K562 (cell line): ENCODE measurements around the gene EFNA5. TPM values are rescaled to one million over a fixed set of nuclear protein-coding genes. Genes with fewer than 3 reads are reported as not detected.

ENCODE experiments used
- ATAC-seq: fragments of 200-7000 bp; cut with Tn5 transposase; 3 replicates; pipeline ENCODE4 v1.9.1; 2020; ENCODE audit warnings: moderate library complexity
- BruUV-seq: library from RNA; stranded (reverse); fragments of 400-500 nt; replicated peaks from 2 replicates; lab custom pipeline; 2021; lab: Mats Ljungman, UMichigan
- CTCF ChIA-PET: fragments of 300-600 bp; formaldehyde crosslinking; extraction: SDS; loops from one replicate; lab custom pipeline; 2021; ENCODE audit warnings: low intra/inter-chr PET ratio; lab: Yijun Ruan, JAX
- POLR2A ChIA-PET: fragments of 300-600, 350-650 bp; sonication (Branson Sonifier 250); formaldehyde crosslinking; extraction: SDS; loops from one replicate; lab custom pipeline; 2021; ENCODE audit warnings: antibody characterized with exemption, inconsistent platforms; lab: Yijun Ruan, JAX
- DNase-seq, 4 experiments: peaks; one replicate each; pipeline versions ENCODE4 v3.0.0 to v3.0.0-alpha.2; 2011 to 2018; ENCODE audit warnings: low spot score in 3 of 4, mixed read lengths in 3 of 4; ENCODE audit errors: extremely low read depth in 1 of 4
- FAIRE-seq: peaks from 2 replicates; lab custom pipeline; 2011; peaks lifted over from hg19 to GRCh38; lab: Jason Lieb, UNC
- H2AFZ ChIP-seq: 2 replicates; pipeline ENCODE4 v1.6.0; 2011; ENCODE audit warnings: low read depth, low read length, control low read depth, inconsistent platforms
- H3K27ac ChIP-seq: fragments of 200-600 bp; 3 replicates; pipeline ENCODE4 v1.8.0; 2011; ENCODE audit warnings: low read depth, mild to moderate bottlenecking, control low read depth, inconsistent platforms, low read length, moderate library complexity, mixed read lengths; ENCODE audit errors: extremely low read depth
- H3K27me3 ChIP-seq, 2 experiments: fragments of 300-600 bp in 1 of 2; 2 replicates in 1 of 2; 3 replicates in 1 of 2; pipeline versions ENCODE4 v1.6.0 to v1.8.0; 2011; ENCODE audit warnings: inconsistent platforms in 2 of 2, low read length in 2 of 2, mild to moderate bottlenecking in 1 of 2, mixed read lengths in 1 of 2, moderate library complexity in 1 of 2; ENCODE audit not compliant: control insufficient read depth in 2 of 2, insufficient read depth in 2 of 2
- H3K36me3 ChIP-seq: fragments of 300-600 bp; 3 replicates; pipeline ENCODE4 v1.8.0; 2011; ENCODE audit warnings: mild to moderate bottlenecking, low read length, inconsistent platforms; ENCODE audit not compliant: control insufficient read depth, insufficient read depth
- H3K4me1 ChIP-seq, 2 experiments: fragments of 200-600 bp in 1 of 2; replicated peaks in 1 of 2; 2 replicates in 1 of 2; 3 replicates in 1 of 2; pipeline versions ENCODE4 v1.5.1 to v1.8.0; 2011; ENCODE audit warnings: inconsistent platforms in 2 of 2, low read length in 2 of 2, mild to moderate bottlenecking in 1 of 2, mixed read lengths in 1 of 2, moderate library complexity in 1 of 2; ENCODE audit not compliant: control insufficient read depth in 2 of 2, insufficient read depth in 2 of 2
- H3K4me2 ChIP-seq: 2 replicates; pipeline ENCODE4 v1.6.1; 2011; ENCODE audit warnings: low read length, control low read depth, inconsistent platforms, mixed read lengths; ENCODE audit not compliant: insufficient read depth
- H3K4me3 ChIP-seq: fragments of 200-600 bp; sonication (generic), shearing (Covaris generic); 2 replicates; pipeline ENCODE4 v1.5.1; 2016; ENCODE audit warnings: control low read depth, inconsistent platforms
- H3K79me2 ChIP-seq: fragments of 200-600 bp; 3 replicates; pipeline ENCODE4 v1.8.0; 2011; ENCODE audit warnings: low read length, inconsistent platforms; ENCODE audit not compliant: control insufficient read depth, insufficient read depth
- H3K9ac ChIP-seq, 2 experiments: 2 replicates each; pipeline versions ENCODE4 v1.6.0 to v1.6.1; 2011; ENCODE audit warnings: low read depth in 2 of 2, low read length in 2 of 2, control low read depth in 1 of 2, inconsistent platforms in 1 of 2, mild to moderate bottlenecking in 1 of 2, mixed read lengths in 1 of 2; ENCODE audit not compliant: insufficient read depth in 1 of 2
- H3K9me1 ChIP-seq: one replicate; pipeline ENCODE4 v1.6.0; 2011; ENCODE audit warnings: inconsistent platforms, mild to moderate bottlenecking, low read length, moderate library complexity; ENCODE audit not compliant: control insufficient read depth, insufficient read depth
- H3K9me3 ChIP-seq: replicated peaks from 2 replicates; pipeline ENCODE4 v1.5.1; 2011; ENCODE audit warnings: low read depth, low read length, inconsistent platforms; ENCODE audit not compliant: control insufficient read depth, insufficient read depth
- H4K20me1 ChIP-seq: replicated peaks from 2 replicates; pipeline ENCODE4 v1.6.1; 2011; ENCODE audit warnings: low read length, inconsistent platforms, mixed read lengths; ENCODE audit not compliant: control insufficient read depth, insufficient read depth
- MCM2 ChIP-seq: fragments of 450-650 bp; IDR thresholded peaks from 2 replicates; pipeline ENCODE4 v1.6.1; 2017; ENCODE audit warnings: low read depth, mild to moderate bottlenecking
- NR2C2 ChIP-seq, 2 experiments: fragments of 200-800 bp in 1 of 2; sonication (Bioruptor generic) in 1 of 2; sonication (generic) in 1 of 2; formaldehyde crosslinking in 1 of 2; IDR thresholded peaks; 2 replicates each; pipeline versions ENCODE4 v1.6.1 to v1.8.0; 2016 to 2022; ENCODE audit warnings: mild to moderate bottlenecking in 1 of 2, missing compliant biosample characterization in 1 of 2, missing genetic modification characterization in 1 of 2, missing genetic modification reagents in 1 of 2
- PCBP1 ChIP-seq: fragments of 200-400 bp; formaldehyde crosslinking; IDR thresholded peaks from 2 replicates; pipeline ENCODE4 v1.6.1; 2018; ENCODE audit warnings: mild to moderate bottlenecking, low read depth, low read length; ENCODE audit not compliant: poor library complexity, severe bottlenecking
- POLR3G ChIP-seq: IDR thresholded peaks from 2 replicates; pipeline ENCODE4 v1.6.1; 2011; ENCODE audit not compliant: insufficient read length, insufficient replicate concordance; ENCODE audit errors: extremely low read depth
- SMAD2 ChIP-seq: fragments of 150-350 bp; IDR thresholded peaks from 2 replicates; pipeline ENCODE4 v1.6.1; 2014; ENCODE audit warnings: low read depth, mild to moderate bottlenecking, low read length
- TCF7 ChIP-seq: sonication (generic); IDR thresholded peaks from 2 replicates; pipeline ENCODE4 v1.6.1; 2016; ENCODE audit warnings: antibody characterized with exemption, borderline replicate concordance
- TGIF2 ChIP-seq: sonication (generic); formaldehyde crosslinking; IDR thresholded peaks from 2 replicates; pipeline ENCODE4 v1.8.1; 2022; ENCODE audit warnings: mild to moderate bottlenecking, missing genetic modification reagents, moderate library complexity
- ZC3H4 ChIP-seq: sonication (generic); formaldehyde crosslinking; IDR thresholded peaks from 2 replicates; pipeline ENCODE4 v1.9.0; 2021; ENCODE audit warnings: missing genetic modification reagents, borderline replicate concordance
- ZKSCAN8 ChIP-seq: fragments of 200-800 bp; sonication (Bioruptor generic); IDR thresholded peaks from 2 replicates; pipeline ENCODE4 v1.6.1; 2016; ENCODE audit warnings: missing genetic modification characterization, missing compliant biosample characterization
- ZNF134 ChIP-seq: fragments of 250-450 bp; sonication (Bioruptor Pico); conservative IDR thresholded peaks from 2 replicates; pipeline ENCODE4 v1.4.0; 2020
- ZNF589 ChIP-seq: fragments of 200-800 bp; sonication (Bioruptor generic); IDR thresholded peaks from 2 replicates; pipeline ENCODE4 v1.6.1; 2016; ENCODE audit warnings: low read depth, missing genetic modification characterization, missing compliant biosample characterization
- ZSCAN29 ChIP-seq: fragments of 450-650 bp; IDR thresholded peaks from 2 replicates; pipeline ENCODE4 v1.6.1; 2017
- WGBS: fragments of 100-300 bp; shearing (Covaris generic); methylation state at CpG from one replicate; pipeline ENCODE4 v1.1.6; 2016; ENCODE audit warnings: low coverage, mixed read lengths; ENCODE audit not compliant: insufficient coverage; ENCODE audit errors: missing lambda C conversion rate; 5-methylcytosine and 5-hydroxymethylcytosine counted together
- in situ Hi-C: fragments of 300-500 bp; cut with MboI; formaldehyde crosslinking; loops from 4 replicates; pipeline ENCODE4 v1.15.0; 2018; ENCODE audit warnings: inconsistent platforms, mixed read lengths
- intact Hi-C: fragments of 100-400 bp; cut with micrococcal nuclease; formaldehyde crosslinking; loops from 2 replicates; pipeline ENCODE4 v1.14.2; 2022
- polyA plus RNA-seq, 8 experiments: library from polyadenylated mRNA; depleted of rRNA in 4 of 8; stranded (reverse) in 5 of 8; unstranded in 3 of 8; fragments of >200 nt; fragmentation: Nextera tagmentation in 2 of 8; fragmentation: Illumina TruSeq in 1 of 8; extraction: Ambion mirVana in 2 of 8; extraction: Trizol in 1 of 8; gene quantifications; 2 replicates each; pipeline versions ENCODE4 v1.2.1 to v1.2.3, GENCODE V29; 2011 to 2014; ENCODE audit warnings: inconsistent platforms in 1 of 8, missing spikeins in 1 of 8
- total RNA-seq, 7 experiments: library from RNA; depleted of rRNA in 6 of 7; stranded (reverse); fragments of >200 nt in 6 of 7; fragmentation: Illumina TruSeq in 2 of 7; extraction: Trizol in 2 of 7; gene quantifications; 2 replicates each; pipeline versions ENCODE4 v1.2.1 to v1.2.3, GENCODE V29; 2011 to 2021; ENCODE audit warnings: low replicate concordance in 1 of 7
- TF ChIP-seq, protein P1 (sequence below): fragments of 250-450 bp; sonication (Bioruptor Pico); IDR thresholded peaks from 2 replicates; pipeline ENCODE4 v1.5.0; 2022; ENCODE audit warnings: mild to moderate bottlenecking

EFNA5 gene
- total and polyA plus RNA-seq, 9 of the 15 experiments (the other 6 are each of a cell fraction or from before 2014, with no cell fraction given) = 0.20 TPM; not detected in 8

DNA sequence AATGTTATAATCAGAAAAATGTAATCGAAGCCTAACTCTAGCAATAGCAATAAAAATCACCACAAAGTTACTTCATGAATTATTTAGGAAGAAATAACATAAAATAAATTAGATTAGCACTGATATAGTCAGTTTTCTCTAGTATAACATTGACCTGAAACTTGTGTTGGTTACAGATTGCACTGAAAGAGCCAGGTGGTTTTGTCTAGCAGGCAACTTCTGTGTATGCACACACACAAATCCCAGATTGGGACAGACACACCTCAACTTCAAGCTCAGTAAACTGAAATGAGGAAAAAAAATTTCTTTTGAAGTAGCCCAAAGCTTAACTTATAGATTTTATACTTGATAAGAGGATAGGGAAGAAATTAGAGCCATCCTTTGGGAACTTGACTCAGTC is 129.3 kb downstream of the EFNA5 start:
- H3K27me3 ChIP-seq = no peaks in the 10 kb centered on the region
- ChIA-PET POLR2A (no interaction called here), CTCF (no interaction called here)
- intact Hi-C loops = no loop called here
- ATAC-seq (no peak), FAIRE-seq (no peak), DNase-seq (no peak)
- H3K9me1 ChIP-seq = no peaks in the 10 kb centered on the region
- H3K27ac ChIP-seq = no peak overlapping the region
- no peaks in the 10 kb centered on the region for H4K20me1 ChIP-seq
- WGBS = 0% methylated on average over 1 of the region's 1 CpG
- no peak overlapping the region for H3K9ac ChIP-seq
- no TSS peak for BruUV-seq
- in situ Hi-C loops = no loop called here
- H3K4me3 ChIP-seq = no peak overlapping the region
- H2AFZ ChIP-seq = no peak overlapping the region
- H3K9me3 ChIP-seq = no peaks in the 10 kb centered on the region
- no peaks in the 10 kb centered on the region for H3K79me2 ChIP-seq
- no peaks in the 10 kb centered on the region for H3K36me3 ChIP-seq
- H3K4me2 ChIP-seq = no peak overlapping the region
- no peaks in the 10 kb centered on the region for H3K4me1 ChIP-seq
- no peak for TF ChIP-seq NR2C2 (CRISPR knock-in tag; IDR thresholded peaks at IDR 0.05)
- no peak for TF ChIP-seq NR2C2 (tag; IDR thresholded peaks at IDR 0.05)
- no peak for TF ChIP-seq SMAD2
- no peak for TF ChIP-seq ZNF134 (CRISPR knock-in tag)
- TF ChIP-seq POLR3G = no peak
- TF ChIP-seq TCF7 = no peak
- no peak for TF ChIP-seq MCM2
- TF ChIP-seq, protein P1, sequence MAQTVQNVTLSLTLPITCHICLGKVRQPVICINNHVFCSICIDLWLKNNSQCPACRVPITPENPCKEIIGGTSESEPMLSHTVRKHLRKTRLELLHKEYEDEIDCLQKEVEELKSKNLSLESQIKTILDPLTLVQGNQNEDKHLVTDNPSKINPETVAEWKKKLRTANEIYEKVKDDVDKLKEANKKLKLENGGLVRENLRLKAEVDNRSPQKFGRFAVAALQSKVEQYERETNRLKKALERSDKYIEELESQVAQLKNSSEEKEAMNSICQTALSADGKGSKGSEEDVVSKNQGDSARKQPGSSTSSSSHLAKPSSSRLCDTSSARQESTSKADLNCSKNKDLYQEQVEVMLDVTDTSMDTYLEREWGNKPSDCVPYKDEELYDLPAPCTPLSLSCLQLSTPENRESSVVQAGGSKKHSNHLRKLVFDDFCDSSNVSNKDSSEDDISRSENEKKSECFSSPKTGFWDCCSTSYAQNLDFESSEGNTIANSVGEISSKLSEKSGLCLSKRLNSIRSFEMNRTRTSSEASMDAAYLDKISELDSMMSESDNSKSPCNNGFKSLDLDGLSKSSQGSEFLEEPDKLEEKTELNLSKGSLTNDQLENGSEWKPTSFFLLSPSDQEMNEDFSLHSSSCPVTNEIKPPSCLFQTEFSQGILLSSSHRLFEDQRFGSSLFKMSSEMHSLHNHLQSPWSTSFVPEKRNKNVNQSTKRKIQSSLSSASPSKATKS (CRISPR knock-in tag) = no peak
- TF ChIP-seq ZKSCAN8 (CRISPR knock-in tag) = no peak
- TF ChIP-seq TGIF2 = no peak
- TF ChIP-seq ZC3H4 = no peak
- no peak for TF ChIP-seq PCBP1
- no peak for TF ChIP-seq ZSCAN29
- no peak for TF ChIP-seq ZNF589 (CRISPR knock-in tag)
